ENCODE results near the gene RANBP2.
"Not testable (repeated sequence)": the region's sequence is repeated elsewhere in the genome, so short reads cannot be mapped to it uniquely, and the experiment has no call there.

DNA sequence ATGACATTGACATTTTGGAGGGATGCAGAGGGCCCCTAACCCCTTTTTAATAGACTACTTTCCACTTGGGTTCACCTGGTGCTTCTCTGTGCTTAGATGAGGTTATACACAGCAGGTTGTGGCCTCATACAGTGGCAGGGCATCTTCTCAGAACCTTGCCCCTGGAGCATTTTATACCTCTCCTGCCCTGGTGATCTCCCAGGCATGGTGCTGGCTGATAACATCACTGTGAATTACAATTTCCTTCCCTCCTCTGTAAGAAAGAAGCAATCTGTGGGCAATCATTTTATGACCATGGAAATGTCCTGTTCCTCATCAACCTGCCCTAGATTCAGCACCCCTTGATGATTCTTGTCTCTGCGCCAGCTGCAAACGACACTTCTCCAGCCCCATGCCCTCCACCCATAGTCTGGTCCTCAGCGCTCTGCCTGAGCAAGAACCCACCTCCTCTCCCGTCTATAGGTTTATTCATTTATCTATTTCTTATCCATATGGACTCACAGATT lies 42.0 kb upstream of the RANBP2 start:
- TF ChIP-seq, protein P1, sequence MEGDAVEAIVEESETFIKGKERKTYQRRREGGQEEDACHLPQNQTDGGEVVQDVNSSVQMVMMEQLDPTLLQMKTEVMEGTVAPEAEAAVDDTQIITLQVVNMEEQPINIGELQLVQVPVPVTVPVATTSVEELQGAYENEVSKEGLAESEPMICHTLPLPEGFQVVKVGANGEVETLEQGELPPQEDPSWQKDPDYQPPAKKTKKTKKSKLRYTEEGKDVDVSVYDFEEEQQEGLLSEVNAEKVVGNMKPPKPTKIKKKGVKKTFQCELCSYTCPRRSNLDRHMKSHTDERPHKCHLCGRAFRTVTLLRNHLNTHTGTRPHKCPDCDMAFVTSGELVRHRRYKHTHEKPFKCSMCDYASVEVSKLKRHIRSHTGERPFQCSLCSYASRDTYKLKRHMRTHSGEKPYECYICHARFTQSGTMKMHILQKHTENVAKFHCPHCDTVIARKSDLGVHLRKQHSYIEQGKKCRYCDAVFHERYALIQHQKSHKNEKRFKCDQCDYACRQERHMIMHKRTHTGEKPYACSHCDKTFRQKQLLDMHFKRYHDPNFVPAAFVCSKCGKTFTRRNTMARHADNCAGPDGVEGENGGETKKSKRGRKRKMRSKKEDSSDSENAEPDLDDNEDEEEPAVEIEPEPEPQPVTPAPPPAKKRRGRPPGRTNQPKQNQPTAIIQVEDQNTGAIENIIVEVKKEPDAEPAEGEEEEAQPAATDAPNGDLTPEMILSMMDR (IDR thresholded peaks at IDR 0.05), result not testable (repeated sequence)
- TF ChIP-seq EZH2 (IDR thresholded peaks at IDR 0.05; ENCODE audit: borderline replicate concordance, insufficient read depth, low read depth, low read length, poor library complexity, severe bottlenecking), result not testable (repeated sequence)

Measured in B cell (primary cell).